ENCODE measurements around the gene TEP1. TPM values are rescaled to one million over a fixed set of nuclear protein-coding genes. Genes with fewer than 3 reads are reported as not detected.

Gene TEP1
- total RNA-seq, 1 donor from 2014 or later = 28.5 TPM

DNA sequence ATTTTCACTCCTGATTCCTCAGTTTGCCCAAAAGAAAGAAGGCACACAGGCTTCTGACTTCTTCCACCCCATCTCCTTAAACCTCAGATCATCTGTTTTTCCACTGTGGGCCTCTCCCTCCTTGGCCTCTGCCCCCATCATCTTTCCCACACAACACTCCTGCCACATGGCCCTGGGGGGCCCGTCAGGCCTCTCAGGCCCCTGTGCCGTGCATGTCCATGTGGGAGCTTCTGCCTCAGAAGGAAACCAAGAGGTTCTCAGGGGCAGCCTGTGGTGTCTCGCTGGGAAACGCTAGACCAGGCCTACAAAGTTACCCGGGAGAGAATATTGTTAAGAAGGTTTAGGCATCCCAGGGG, 14.7 kb upstream of the TEP1 start:
- Mint-ChIP-seq H3K27me3 (no peaks in the 10 kb centered on the region), H3K27ac (no peak overlapping the region), H3K9me3 (ENCODE audit: low read depth) (no peaks in the 10 kb centered on the region), H3K4me1 (ENCODE audit: low read depth) (peaks cover 3% of the 10 kb centered on the region), H3K36me3 (ENCODE audit: insufficient read depth) (no peaks in the 10 kb centered on the region), H3K4me3 (ENCODE audit: low read depth) (no peak overlapping the region)
- TF ChIP-seq CTCF (IDR thresholded peaks at IDR 0.05; ENCODE audit: unreplicated experiment) = no peak
- DNase-seq (ENCODE audit: low spot score, unreplicated experiment) = no peak

GRCh38 chr14:20427231-20428009, 14.1 kb upstream of the TEP1 start:
- no peak overlapping the region for H3K27ac Mint-ChIP-seq
- H3K9me3 Mint-ChIP-seq (ENCODE audit: low read depth) = no peaks in the 10 kb centered on the region
- no peaks in the 10 kb centered on the region for H3K27me3 Mint-ChIP-seq
- no peak for TF ChIP-seq CTCF (IDR thresholded peaks at IDR 0.05; ENCODE audit: unreplicated experiment)
- no peak overlapping the region for H3K4me3 Mint-ChIP-seq (ENCODE audit: low read depth)
- peaks cover 3% of the 10 kb centered on the region for H3K4me1 Mint-ChIP-seq (ENCODE audit: low read depth)
- DNase-seq (ENCODE audit: low spot score, unreplicated experiment) = no peak
- H3K36me3 Mint-ChIP-seq (ENCODE audit: insufficient read depth) = no peaks in the 10 kb centered on the region

DNA sequence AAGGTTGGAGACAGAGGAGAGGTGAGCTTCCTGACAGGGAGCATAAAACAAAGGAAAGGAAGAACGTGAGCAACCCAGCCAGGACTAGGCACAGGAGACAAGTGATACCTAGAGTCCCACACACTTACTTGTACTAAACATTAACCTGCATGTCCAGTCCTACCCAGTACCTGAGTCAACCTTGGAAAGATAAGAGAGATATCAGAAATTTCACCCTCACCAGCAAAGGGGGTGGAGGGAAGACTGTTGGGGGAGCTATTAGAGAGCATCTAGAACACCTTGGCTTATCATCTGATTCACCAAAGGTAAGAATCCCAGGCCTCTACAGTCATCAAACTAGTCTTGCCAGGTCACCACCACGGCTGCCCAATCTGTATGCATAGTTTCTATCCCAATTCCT, 11.6 kb upstream of the TEP1 start:
- Mint-ChIP-seq H3K27ac (no peak overlapping the region), H3K9me3 (ENCODE audit: low read depth) (no peaks in the 10 kb centered on the region), H3K27me3 (no peaks in the 10 kb centered on the region), H3K36me3 (ENCODE audit: insufficient read depth) (no peaks in the 10 kb centered on the region), H3K4me1 (ENCODE audit: low read depth) (peaks cover 3% of the 10 kb centered on the region), H3K4me3 (ENCODE audit: low read depth) (no peak overlapping the region)
- no peak for TF ChIP-seq CTCF (IDR thresholded peaks at IDR 0.05; ENCODE audit: unreplicated experiment)
- no peak for DNase-seq (ENCODE audit: low spot score, unreplicated experiment)

DNA sequence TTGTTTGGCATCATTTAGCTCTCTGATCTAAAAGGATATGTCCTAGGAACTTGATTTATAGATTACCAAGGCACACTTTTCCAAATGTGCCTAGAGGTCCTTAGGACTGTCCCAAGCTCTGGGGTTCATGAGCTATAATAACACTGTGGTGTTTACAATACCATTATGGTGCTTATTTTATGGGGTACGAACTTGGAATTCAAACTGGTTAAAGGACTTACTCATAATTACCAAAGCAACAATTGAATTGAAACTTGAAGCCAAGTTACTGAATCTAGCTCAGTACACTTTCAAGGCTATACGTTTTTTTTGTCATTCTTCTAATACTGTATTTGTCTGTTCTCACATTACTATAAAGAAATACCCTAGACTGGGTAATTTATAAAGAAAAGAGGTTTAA, 9.6 kb upstream of the TEP1 start:
- Mint-ChIP-seq H3K27ac (no peak overlapping the region), H3K27me3 (no peaks in the 10 kb centered on the region), H3K36me3 (ENCODE audit: insufficient read depth) (no peaks in the 10 kb centered on the region), H3K9me3 (ENCODE audit: low read depth) (no peaks in the 10 kb centered on the region), H3K4me3 (ENCODE audit: low read depth) (no peak overlapping the region), H3K4me1 (ENCODE audit: low read depth) (peaks cover 18% of the 10 kb centered on the region)
- DNase-seq (ENCODE audit: low spot score, unreplicated experiment) = no peak
- no peak for TF ChIP-seq CTCF (IDR thresholded peaks at IDR 0.05; ENCODE audit: unreplicated experiment)

DNA sequence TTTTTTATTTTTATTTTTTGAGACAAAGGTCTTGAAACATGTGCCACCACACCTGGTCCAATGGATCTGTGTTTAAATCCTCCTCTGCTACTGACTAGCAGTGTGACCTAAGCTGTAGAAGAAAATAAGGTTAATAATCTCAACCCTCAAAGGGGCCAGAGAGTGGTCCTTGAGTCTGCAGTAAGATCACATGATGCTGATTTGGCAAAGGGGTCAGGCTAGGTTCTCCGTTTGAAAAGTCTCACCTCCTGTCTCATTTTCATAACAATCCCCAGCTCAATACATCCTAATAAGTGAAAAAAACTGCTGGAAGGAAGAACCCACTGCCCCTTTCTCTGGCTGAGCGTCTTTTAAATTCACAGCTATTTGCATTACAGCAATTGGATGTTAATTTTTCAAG, 8.0 kb upstream of the TEP1 start:
- no peak overlapping the region for H3K4me3 Mint-ChIP-seq (ENCODE audit: low read depth)
- H3K27me3 Mint-ChIP-seq = no peaks in the 10 kb centered on the region
- no peaks in the 10 kb centered on the region for H3K9me3 Mint-ChIP-seq (ENCODE audit: low read depth)
- H3K27ac Mint-ChIP-seq = no peak overlapping the region
- no peaks in the 10 kb centered on the region for H3K36me3 Mint-ChIP-seq (ENCODE audit: insufficient read depth)
- H3K4me1 Mint-ChIP-seq (ENCODE audit: low read depth) = peaks cover 23% of the 10 kb centered on the region
- DNase-seq (ENCODE audit: low spot score, unreplicated experiment) = no peak
- no peak for TF ChIP-seq CTCF (IDR thresholded peaks at IDR 0.05; ENCODE audit: unreplicated experiment)
